GM12878 (cell line): Measurements from ENCODE around the gene SYNGAP1. TPM values are rescaled to one million over a fixed set of nuclear protein-coding genes. Genes with fewer than 3 reads are reported as not detected.

ENCODE experiments used
- ATAC-seq: fragments of 200-7000 bp; cut with Tn5 transposase; 3 replicates; pipeline ENCODE4 v1.9.1; 2020; ENCODE audit warnings: mild to moderate bottlenecking, moderate library complexity
- BruUV-seq: library from RNA; stranded (reverse); fragments of 400-500 nt; replicated peaks from 2 replicates; lab custom pipeline; 2021; lab: Mats Ljungman, UMichigan
- CTCF ChIA-PET: fragments of 300-600 bp; sonication (Branson Sonifier 250); formaldehyde crosslinking; extraction: SDS; loops from one replicate; lab custom pipeline; 2021; ENCODE audit warnings: inconsistent platforms; lab: Yijun Ruan, JAX
- POLR2A ChIA-PET: fragments of 350-600 bp; formaldehyde crosslinking; extraction: SDS; loops from one replicate; lab custom pipeline; 2021; ENCODE audit warnings: inconsistent platforms; lab: Charles Lee
- RAD21 ChIA-PET: fragments of 300-600 bp; sonication (Branson Sonifier 250); formaldehyde crosslinking; loops from one replicate; lab custom pipeline; 2023; ENCODE audit warnings: antibody characterized with exemption; ENCODE audit not compliant: unreplicated experiment; lab: Charles Lee
- SMC1A ChIA-PET: fragments of 300-600 bp; sonication (Branson Sonifier 250); formaldehyde crosslinking; loops from one replicate; lab custom pipeline; 2023; ENCODE audit not compliant: unreplicated experiment, uncharacterized antibody; lab: Charles Lee
- DNase-seq: peaks from one replicate; pipeline ENCODE4 v3.0.0-alpha.2; 2011; ENCODE audit warnings: low read depth, low spot score
- FAIRE-seq: peaks from 3 replicates; lab custom pipeline; 2011; peaks lifted over from hg19 to GRCh38; lab: Jason Lieb, UNC
- H2AFZ ChIP-seq: 2 replicates; pipeline ENCODE4 v1.6.0; 2011; ENCODE audit warnings: low read depth, low read length, control low read depth; ENCODE audit not compliant: control insufficient read depth
- H3K27ac ChIP-seq: 2 replicates; pipeline ENCODE4 v1.5.1; 2011; ENCODE audit warnings: control low read depth; ENCODE audit not compliant: control insufficient read depth, insufficient read depth
- H3K27me3 ChIP-seq, 2 experiments: replicated peaks in 1 of 2; 2 replicates each; pipeline versions ENCODE4 v1.6.0 to v1.6.1; 2011; ENCODE audit warnings: low read length in 1 of 2; ENCODE audit not compliant: control insufficient read depth in 2 of 2, insufficient read depth in 2 of 2
- H3K36me3 ChIP-seq, 2 experiments: 2 replicates each; pipeline ENCODE4 v1.5.1; 2011; ENCODE audit warnings: low read length in 1 of 2; ENCODE audit not compliant: control insufficient read depth in 2 of 2, insufficient read depth in 2 of 2
- H3K4me1 ChIP-seq: 2 replicates; pipeline ENCODE4 v1.6.1; 2011; ENCODE audit warnings: mild to moderate bottlenecking, low read length, moderate library complexity, mixed read lengths; ENCODE audit not compliant: control insufficient read depth, insufficient read depth
- H3K4me2 ChIP-seq: 2 replicates; pipeline ENCODE4 v1.6.0; 2011; ENCODE audit warnings: control low read depth; ENCODE audit not compliant: control insufficient read depth, insufficient read depth
- H3K4me3 ChIP-seq: fragments of 200-600 bp; sonication (generic); 2 replicates; pipeline ENCODE4 v1.5.1; 2016
- H3K79me2 ChIP-seq: 2 replicates; pipeline ENCODE4 v1.6.0; 2011; ENCODE audit warnings: low read length; ENCODE audit not compliant: control insufficient read depth, insufficient read depth
- H3K9ac ChIP-seq: 2 replicates; pipeline ENCODE4 v1.8.0; 2011; ENCODE audit warnings: low read length, control low read depth, mixed read lengths; ENCODE audit not compliant: control insufficient read depth, insufficient read depth
- H3K9me3 ChIP-seq: replicated peaks from 3 replicates; pipeline ENCODE4 v1.5.1; 2011; ENCODE audit warnings: mild to moderate bottlenecking, low read length; ENCODE audit not compliant: control insufficient read depth, insufficient read depth
- H4K20me1 ChIP-seq: 2 replicates; pipeline ENCODE4 v1.6.0; 2011; ENCODE audit not compliant: control insufficient read depth, insufficient read depth
- CBFB ChIP-seq: IDR thresholded peaks from 2 replicates; pipeline ENCODE4 v1.6.1; 2016; ENCODE audit warnings: antibody characterized with exemption, low read depth
- NFYB ChIP-seq: IDR thresholded peaks from 2 replicates; pipeline ENCODE4 v1.6.1; 2011; ENCODE audit warnings: low read depth, mild to moderate bottlenecking, low read length, improper control_type of control experiment, moderate library complexity; ENCODE audit not compliant: insufficient read depth
- POLR2AphosphoS2 ChIP-seq: IDR thresholded peaks from 2 replicates; pipeline ENCODE4 v1.6.1; 2011; ENCODE audit warnings: low read depth, mild to moderate bottlenecking, low read length, improper control_type of control experiment, moderate library complexity
- POLR2AphosphoS5 ChIP-seq: IDR thresholded peaks from 2 replicates; pipeline ENCODE4 v1.6.1; 2011; ENCODE audit warnings: mild to moderate bottlenecking, low read length, inconsistent platforms
- whole genome bisulfite sequencing: methylation state at CpG from one replicate; pipeline ENCODE4 v1.1.6; 2016; ENCODE audit warnings: low lambda C conversion rate; ENCODE audit not compliant: insufficient replicate concordance, insufficient coverage; ENCODE audit errors: missing lambda C conversion rate; 5-methylcytosine and 5-hydroxymethylcytosine counted together
- in situ Hi-C: fragments of 300-500 bp; cut with MboI; formaldehyde crosslinking; loops from 9 replicates; pipeline ENCODE4 v1.14.3; 2018; ENCODE audit warnings: mixed read lengths
- intact Hi-C: fragments of 100-400 bp; cut with micrococcal nuclease; formaldehyde crosslinking; loops from one replicate; pipeline ENCODE4 v1.14.2; 2022; ENCODE audit not compliant: unreplicated experiment
- polyA plus RNA-seq, 11 experiments: library from polyadenylated mRNA; depleted of rRNA in 4 of 11; unstranded in 6 of 11; stranded (reverse) in 5 of 11; fragments of >200 nt; fragmentation: Nextera tagmentation in 4 of 11; fragmentation: Illumina TruSeq in 1 of 11; extraction: Ambion mirVana in 4 of 11; extraction: Trizol in 1 of 11; gene quantifications; 1 replicate in 1 of 11; 2 replicates in 10 of 11; pipeline versions ENCODE4 v1.2.1 to v1.2.3, GENCODE V29; 2011 to 2016; ENCODE audit warnings: inconsistent platforms in 2 of 11, missing spikeins in 2 of 11, low read depth in 1 of 11
- total RNA-seq, 4 experiments: library from RNA; depleted of rRNA in 3 of 4; stranded (reverse); fragments of >200 nt in 3 of 4; fragmentation: Illumina TruSeq in 1 of 4; extraction: Trizol in 1 of 4; gene quantifications; 2 replicates each; pipeline versions ENCODE4 v1.2.1 to v1.2.3, GENCODE V29; 2013 to 2021

Gene SYNGAP1
- total and polyA plus RNA-seq, 10 of the 15 experiments (the other 5 are each of a cell fraction or from before 2014, with no cell fraction given), result 0.05 to 9.2 (median 1.2) TPM

GRCh38 chr6:33413241-33414120, 6.4 kb upstream of the SYNGAP1 start:
- CTCF ChIA-PET, result interaction anchor here (1.3 to 5.3 kb wide), 4 partner anchors 12 to 77 kb away, joined by 3 to 25 read pairs (median 6); no protein-coding TSS in a partner anchor
- POLR2A ChIA-PET, result no interaction called here
- RAD21 ChIA-PET, result no interaction called here
- H3K4me2 ChIP-seq, result no peak overlapping the region
- H2AFZ ChIP-seq, result no peak overlapping the region
- 91% methylated on average over 14 of the region's 14 CpGs for WGBS
- H4K20me1 ChIP-seq, result no peaks in the 10 kb centered on the region; the same call in 1 of the 2 replicates
- no TSS peak for BruUV-seq
- SMC1A ChIA-PET, result no interaction called here
- no peaks in the 10 kb centered on the region for H3K9me3 ChIP-seq
- H3K9ac ChIP-seq, result no peak overlapping the region
- TF ChIP-seq POLR2AphosphoS2 (peak; percentile 22; the same call in 1 of the 2 replicates), NFYB (no peak), CBFB (no peak), POLR2AphosphoS5 (0 out of 2 replicates have a peak, but pooled peaks have one; percentile 23)
- no peaks in the 10 kb centered on the region for H3K27me3 ChIP-seq
- in situ Hi-C loops (no loop called here), intact Hi-C loops (no loop called here)
- H3K4me3 ChIP-seq, result no peak overlapping the region
- peaks cover 0 to 4% of the 10 kb centered on the region in 2 experiments; a peak in 2 of 4 replicates for H3K36me3 ChIP-seq
- DNase-seq, result no peak
- H3K79me2 ChIP-seq, result peaks cover 32% of the 10 kb centered on the region
- peaks cover 23% of the 10 kb centered on the region for H3K4me1 ChIP-seq
- no peak for ATAC-seq
- H3K27ac ChIP-seq, result no peak overlapping the region
- FAIRE-seq, result no peak
